ENCODE measurements around the gene HAUS7.

- TF ChIP-seq CTCF (IDR thresholded peaks at IDR 0.05) (no peak), POLR2AphosphoS5 (IDR thresholded peaks at IDR 0.05) (no peak), POLR2A (IDR thresholded peaks at IDR 0.05) (no peak), EP300 (IDR thresholded peaks at IDR 0.05; ENCODE audit: low read depth) (no peak)
Observed at GRCh38 chrX:153433781-153434285, 36.5 kb downstream of the HAUS7 start.

Data from transverse colon (tissue), 4 donors.